ENCODE measurements around the gene EPHB3.
"Not testable (repeated sequence)": the region's sequence is repeated elsewhere in the genome, so short reads cannot be mapped to it uniquely, and the experiment has no call there.

Gene EPHB3

GRCh38 chr3:184609476-184610244 is 48.1 kb downstream of the EPHB3 start:
- TF ChIP-seq MAX (IDR thresholded peaks at IDR 0.05; ENCODE audit: low read depth, low read length) (no peak), CTCF (IDR thresholded peaks at IDR 0.05; ENCODE audit: low read depth, low read length) (no peak), MYC (IDR thresholded peaks at IDR 0.05; ENCODE audit: low read depth, low read length) (no peak), POLR2A (IDR thresholded peaks at IDR 0.05; ENCODE audit: extremely low read depth, insufficient read length) (no peak)
- no peak overlapping the region for H3K4me3 ChIP-seq (ENCODE audit: low read depth, low read length)
- no peak for DNase-seq (ENCODE audit: low read depth)

GRCh38 chr3:184610245-184610871 is 48.8 kb downstream of the EPHB3 start:
- H3K4me3 ChIP-seq (ENCODE audit: low read depth, low read length), result no peak overlapping the region
- TF ChIP-seq MAX (IDR thresholded peaks at IDR 0.05; ENCODE audit: low read depth, low read length) (no peak), CTCF (IDR thresholded peaks at IDR 0.05; ENCODE audit: low read depth, low read length) (no peak), MYC (IDR thresholded peaks at IDR 0.05; ENCODE audit: low read depth, low read length) (no peak), POLR2A (IDR thresholded peaks at IDR 0.05; ENCODE audit: extremely low read depth, insufficient read length) (no peak)
- no peak for DNase-seq (ENCODE audit: low read depth)

- no peak overlapping the region for H3K4me3 ChIP-seq (ENCODE audit: low read depth, low read length)
- no peak for TF ChIP-seq MAX (IDR thresholded peaks at IDR 0.05; ENCODE audit: low read depth, low read length)
- no peak for TF ChIP-seq POLR2A (IDR thresholded peaks at IDR 0.05; ENCODE audit: extremely low read depth, insufficient read length)
- DNase-seq (ENCODE audit: low read depth), result no peak
These were observed 50.2 kb downstream of the EPHB3 start for GRCh38 chr3:184611607-184612281.

GRCh38 chr3:184615396-184615795 is 53.8 kb downstream of the EPHB3 start:
- TF ChIP-seq MAX (IDR thresholded peaks at IDR 0.05; ENCODE audit: low read depth, low read length) (no peak), POLR2A (IDR thresholded peaks at IDR 0.05; ENCODE audit: extremely low read depth, insufficient read length) (no peak)
- no peak overlapping the region for H3K4me3 ChIP-seq (ENCODE audit: low read depth, low read length)
- no peak for DNase-seq (ENCODE audit: low read depth)

- DNase-seq (ENCODE audit: low read depth), result no peak
- no peak for TF ChIP-seq POLR2A (IDR thresholded peaks at IDR 0.05; ENCODE audit: extremely low read depth, insufficient read length)
- no peak for TF ChIP-seq CTCF (IDR thresholded peaks at IDR 0.05; ENCODE audit: low read depth, low read length)
- no peak for TF ChIP-seq MAX (IDR thresholded peaks at IDR 0.05; ENCODE audit: low read depth, low read length)
- TF ChIP-seq MYC (IDR thresholded peaks at IDR 0.05; ENCODE audit: low read depth, low read length), result no peak
- no peak overlapping the region for H3K4me3 ChIP-seq (ENCODE audit: low read depth, low read length)
These were observed 54.9 kb downstream of the EPHB3 start for GRCh38 chr3:184616436-184616835.

- DNase-seq (ENCODE audit: low read depth); H3K4me3 ChIP-seq (ENCODE audit: low read depth, low read length): not testable (repeated sequence)
These were observed 55.7 kb downstream of the EPHB3 start for GRCh38 chr3:184617306-184617705.

GRCh38 chr3:184618811-184619210 is 57.2 kb downstream of the EPHB3 start:
- TF ChIP-seq CTCF (IDR thresholded peaks at IDR 0.05; ENCODE audit: low read depth, low read length), result no peak
- no peak overlapping the region for H3K4me3 ChIP-seq (ENCODE audit: low read depth, low read length)
- DNase-seq (ENCODE audit: low read depth), result no peak

All from NB4 (cell line).